HepG2 (cell line): Measurements from ENCODE around the gene NTM. TPM values are rescaled to one million over a fixed set of nuclear protein-coding genes. Genes with fewer than 3 reads are reported as not detected.

Experiments used
- ATAC-seq: fragments of 200-7000 bp; cut with Tn5 transposase; 3 replicates; pipeline ENCODE4 v1.9.1; 2020; ENCODE audit warnings: mild to moderate bottlenecking, moderate library complexity
- BruUV-seq: library from RNA; stranded (reverse); fragments of 400-500 nt; replicated peaks from 2 replicates; lab custom pipeline; 2021; lab: Mats Ljungman, UMichigan
- CTCF ChIA-PET: fragments of 300-600 bp; formaldehyde crosslinking; extraction: SDS; loops from one replicate; lab custom pipeline; 2021; ENCODE audit warnings: low total read pairs, inconsistent platforms, low intra/inter-chr PET ratio; lab: Yijun Ruan, JAX
- POLR2A ChIA-PET: fragments of 350-600 bp; sonication (Branson Sonifier 250); formaldehyde crosslinking; loops from one replicate; lab custom pipeline; 2020; ENCODE audit warnings: antibody characterized with exemption, inconsistent platforms; lab: Yijun Ruan, JAX
- DNase-seq: peaks from one replicate; pipeline ENCODE4 v3.0.0-alpha.2; 2015; ENCODE audit warnings: low spot score
- FAIRE-seq: peaks from 3 replicates; lab custom pipeline; 2011; peaks lifted over from hg19 to GRCh38; lab: Jason Lieb, UNC
- H2AFZ ChIP-seq: one replicate; pipeline ENCODE4 v1.6.1; 2011; ENCODE audit warnings: low read length, inconsistent platforms
- H3K27ac ChIP-seq: fragments of 300-600 bp; 3 replicates; pipeline ENCODE4 v1.8.0; 2011; ENCODE audit warnings: mixed run types, mild to moderate bottlenecking, mixed read lengths, low read length, inconsistent platforms; ENCODE audit not compliant: insufficient read depth; ENCODE audit errors: extremely low read length
- H3K27me3 ChIP-seq, 2 experiments: fragments of 200-600 bp in 1 of 2; 2 replicates in 1 of 2; 3 replicates in 1 of 2; pipeline versions ENCODE4 v1.6.0 to v1.8.0; 2011; ENCODE audit warnings: low read length in 2 of 2, mild to moderate bottlenecking in 2 of 2, moderate library complexity in 2 of 2, inconsistent platforms in 1 of 2; ENCODE audit not compliant: insufficient read depth in 2 of 2, control insufficient read depth in 1 of 2
- H3K36me3 ChIP-seq, 2 experiments: fragments of 200-600 bp in 1 of 2; replicated peaks in 1 of 2; 2 replicates in 1 of 2; 3 replicates in 1 of 2; pipeline versions ENCODE4 v1.5.1 to v1.8.0; 2011; ENCODE audit warnings: low read length in 2 of 2, inconsistent platforms in 1 of 2; ENCODE audit not compliant: insufficient read depth in 2 of 2, control insufficient read depth in 1 of 2
- H3K4me1 ChIP-seq: 2 replicates; pipeline ENCODE4 v1.5.1; 2012; ENCODE audit warnings: low read length, inconsistent platforms; ENCODE audit not compliant: insufficient read depth
- H3K4me2 ChIP-seq: 2 replicates; pipeline ENCODE4 v1.6.0; 2011; ENCODE audit warnings: low read depth, low read length, inconsistent platforms
- H3K4me3 ChIP-seq, 3 experiments: fragments of 200-600 bp in 1 of 3; sonication (generic), shearing (Covaris generic) in 1 of 3; replicated peaks in 1 of 3; 2 replicates each; pipeline ENCODE4 v1.5.1; 2011 to 2016; ENCODE audit warnings: low read length in 3 of 3, inconsistent platforms in 2 of 3, low read depth in 2 of 3, mild to moderate bottlenecking in 2 of 3, control low read depth in 1 of 3, mixed read lengths in 1 of 3; ENCODE audit not compliant: insufficient read depth in 1 of 3
- H3K79me2 ChIP-seq: one replicate; pipeline ENCODE4 v1.6.1; 2011; ENCODE audit warnings: low read length, inconsistent platforms; ENCODE audit not compliant: insufficient read depth
- H3K9ac ChIP-seq: 2 replicates; pipeline ENCODE4 v1.6.0; 2011; ENCODE audit warnings: mild to moderate bottlenecking, low read depth, low read length, inconsistent platforms; ENCODE audit not compliant: insufficient read depth
- H3K9me3 ChIP-seq: 2 replicates; pipeline ENCODE4 v1.5.1; 2012; ENCODE audit warnings: mild to moderate bottlenecking, low read length
- H4K20me1 ChIP-seq: 2 replicates; pipeline ENCODE4 v1.6.0; 2011; ENCODE audit warnings: inconsistent platforms, mild to moderate bottlenecking, low read length, moderate library complexity; ENCODE audit not compliant: insufficient read depth
- HES4 ChIP-seq: sonication (generic); formaldehyde crosslinking; IDR thresholded peaks from 2 replicates; pipeline ENCODE4 v1.9.0; 2021; ENCODE audit warnings: mild to moderate bottlenecking, missing genetic modification reagents, borderline replicate concordance
- HOXD1 ChIP-seq: sonication (generic); formaldehyde crosslinking; IDR thresholded peaks from 2 replicates; pipeline ENCODE4 v1.5.0; 2020; ENCODE audit warnings: missing genetic modification reagents
- KLF15 ChIP-seq: sonication (generic); formaldehyde crosslinking; IDR thresholded peaks from 2 replicates; pipeline ENCODE4 v1.8.1; 2023; ENCODE audit warnings: borderline replicate concordance, mild to moderate bottlenecking, inconsistent platforms, missing genetic modification reagents, mixed read lengths
- NR2C2 ChIP-seq: sonication (generic); formaldehyde crosslinking; IDR thresholded peaks from 2 replicates; pipeline ENCODE4 v1.4.0; 2020; ENCODE audit warnings: missing genetic modification reagents, mild to moderate bottlenecking, moderate library complexity, borderline replicate concordance
- SSRP1 ChIP-seq: IDR thresholded peaks from 2 replicates; pipeline ENCODE4 v1.6.1; 2016; ENCODE audit warnings: control low read depth
- ZFY ChIP-seq: sonication (generic); formaldehyde crosslinking; IDR thresholded peaks from 2 replicates; pipeline ENCODE4 v1.4.0; 2020; ENCODE audit warnings: missing genetic modification reagents
- ZGPAT ChIP-seq: IDR thresholded peaks from 2 replicates; pipeline ENCODE4 v1.6.1; 2016; ENCODE audit warnings: mild to moderate bottlenecking
- ZIK1 ChIP-seq: sonication (generic); formaldehyde crosslinking; IDR thresholded peaks from 2 replicates; pipeline ENCODE4 v1.5.0; 2020; ENCODE audit warnings: mild to moderate bottlenecking, low read depth, missing genetic modification reagents, borderline replicate concordance
- ZNF543 ChIP-seq: sonication (generic); formaldehyde crosslinking; IDR thresholded peaks from 2 replicates; pipeline ENCODE4 v1.4.0; 2020; ENCODE audit warnings: mild to moderate bottlenecking, missing genetic modification reagents
- ZNF576 ChIP-seq: sonication (generic); formaldehyde crosslinking; IDR thresholded peaks from 2 replicates; pipeline ENCODE4 v1.4.0; 2020; ENCODE audit warnings: mild to moderate bottlenecking, missing genetic modification reagents
- ZNF609 ChIP-seq: sonication (generic); formaldehyde crosslinking; IDR thresholded peaks from 2 replicates; pipeline ENCODE4 v1.4.0; 2020; ENCODE audit warnings: mild to moderate bottlenecking, missing genetic modification reagents, borderline replicate concordance
- ZNF616 ChIP-seq: sonication (generic); formaldehyde crosslinking; IDR thresholded peaks from 2 replicates; pipeline ENCODE4 v1.5.0; 2020; ENCODE audit warnings: low read depth, mild to moderate bottlenecking, missing genetic modification reagents
- ZNF720 ChIP-seq: sonication (generic); formaldehyde crosslinking; IDR thresholded peaks from 2 replicates; pipeline ENCODE4 v1.4.0; 2020; ENCODE audit warnings: missing genetic modification reagents
- ZSCAN29 ChIP-seq: sonication (generic); formaldehyde crosslinking; conservative IDR thresholded peaks from 2 replicates; pipeline ENCODE4 v1.4.0; 2020; ENCODE audit warnings: mild to moderate bottlenecking, missing genetic modification reagents
- WGBS: methylation state at CpG from one replicate; pipeline ENCODE4 v1.1.6; 2017; ENCODE audit warnings: low lambda C conversion rate; 5-methylcytosine and 5-hydroxymethylcytosine counted together
- in situ Hi-C: cut with HindIII; loops from 2 replicates; pipeline ENCODE4 v1.10.0; 2017; ENCODE audit warnings: low pct_unique_long_range_greater_than_20kb; ENCODE audit not compliant: extremely low pct_ligation_motif_present
- intact Hi-C: fragments of 100-400 bp; cut with micrococcal nuclease; formaldehyde crosslinking; loops from one replicate; pipeline ENCODE4 v1.10.0; 2022; ENCODE audit not compliant: unreplicated experiment
- polyA plus RNA-seq, 8 experiments: library from polyadenylated mRNA; depleted of rRNA in 3 of 8; stranded (reverse) in 7 of 8; unstranded in 1 of 8; fragments of >200 nt; fragmentation: Illumina TruSeq in 4 of 8; extraction: Trizol in 4 of 8; gene quantifications; 2 replicates each; pipeline versions ENCODE4 v1.2.1 to v1.2.3, GENCODE V29; 2011 to 2016; ENCODE audit warnings: low read depth in 4 of 8, missing spikeins in 1 of 8, mixed read lengths in 1 of 8; ENCODE audit not compliant: insufficient read depth in 1 of 8
- total RNA-seq, 5 experiments: library from RNA; depleted of rRNA; stranded (reverse); fragments of >200 nt; fragmentation: Illumina TruSeq; extraction: Trizol; gene quantifications; 2 replicates each; pipeline ENCODE4 v1.2.3, GENCODE V29; 2016; ENCODE audit warnings: low read depth in 1 of 5
- TF ChIP-seq, protein P1 (sequence below): sonication (generic); formaldehyde crosslinking; IDR thresholded peaks from 2 replicates; pipeline ENCODE4 v1.5.0; 2020; ENCODE audit warnings: missing genetic modification reagents, mild to moderate bottlenecking, borderline replicate concordance

The NTM gene
- total and polyA plus RNA-seq, 2 of the 13 experiments (the other 11 are each of a cell fraction or from before 2014, with no cell fraction given), result not detected

- TF ChIP-seq HES4 (CRISPR knock-in tag), result no peak
- no peak for TF ChIP-seq SSRP1 (CRISPR knock-in tag)
- no peak for TF ChIP-seq ZNF616 (CRISPR knock-in tag)
- no peak for TF ChIP-seq ZGPAT (CRISPR knock-in tag)
- TF ChIP-seq ZNF576 (CRISPR knock-in tag), result no peak
These were observed 982.8 kb downstream of the NTM start (continued) for GRCh38 chr11:132353255-132353654.

GRCh38 chr11:132357811-132358572 is 987.6 kb downstream of the NTM start:
- no peak for FAIRE-seq
- WGBS, result under 1% methylated on average over 13 of the region's 13 CpGs
- CTCF ChIA-PET, result no interaction called here
- TF ChIP-seq KLF15, result no peak
- no peak for TF ChIP-seq ZNF543 (CRISPR knock-in tag)
- no peak for TF ChIP-seq ZSCAN29 (CRISPR knock-in tag)
- TF ChIP-seq, protein P1, sequence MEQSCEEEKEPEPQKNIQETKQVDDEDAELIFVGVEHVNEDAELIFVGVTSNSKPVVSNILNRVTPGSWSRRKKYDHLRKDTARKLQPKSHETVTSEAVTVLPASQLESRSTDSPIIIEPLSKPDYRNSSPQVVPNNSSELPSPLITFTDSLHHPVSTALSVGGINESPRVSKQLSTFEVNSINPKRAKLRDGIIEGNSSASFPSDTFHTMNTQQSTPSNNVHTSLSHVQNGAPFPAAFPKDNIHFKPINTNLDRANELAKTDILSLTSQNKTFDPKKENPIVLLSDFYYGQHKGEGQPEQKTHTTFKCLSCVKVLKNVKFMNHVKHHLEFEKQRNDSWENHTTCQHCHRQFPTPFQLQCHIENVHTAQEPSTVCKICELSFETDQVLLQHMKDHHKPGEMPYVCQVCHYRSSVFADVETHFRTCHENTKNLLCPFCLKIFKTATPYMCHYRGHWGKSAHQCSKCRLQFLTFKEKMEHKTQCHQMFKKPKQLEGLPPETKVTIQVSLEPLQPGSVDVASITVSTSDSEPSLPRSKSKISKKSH (CRISPR knock-in tag), result no peak
- no peak for TF ChIP-seq ZNF609
- TF ChIP-seq HOXD1 (CRISPR knock-in tag), result no peak
- TF ChIP-seq ZNF720, result no peak
- TF ChIP-seq ZIK1 (CRISPR knock-in tag), result no peak
- no peak for TF ChIP-seq ZFY (CRISPR knock-in tag)
- no peak for TF ChIP-seq NR2C2

More at GRCh38 chr11:132357811-132358572, 987.6 kb downstream of the NTM start:
- H3K79me2 ChIP-seq, result no peaks in the 10 kb centered on the region
- peaks cover 12% of the 10 kb centered on the region for H3K9me3 ChIP-seq
- intact Hi-C loops (no loop called here), in situ Hi-C loops (no loop called here)
- DNase-seq (no peak), ATAC-seq (no peak)
- POLR2A ChIA-PET, result no interaction called here
- H3K36me3 ChIP-seq, result no peaks in the 10 kb centered on the region
- no peak overlapping the region for H3K9ac ChIP-seq
- no peak overlapping the region for H2AFZ ChIP-seq
- H3K4me1 ChIP-seq, result no peaks in the 10 kb centered on the region
- H3K4me3 ChIP-seq, result no peak overlapping the region
- no peaks in the 10 kb centered on the region for H3K27me3 ChIP-seq
- no TSS peak for BruUV-seq
- H4K20me1 ChIP-seq, result no peaks in the 10 kb centered on the region
- no peak overlapping the region for H3K4me2 ChIP-seq
- no peak overlapping the region for H3K27ac ChIP-seq
